ENCODE results near the gene MT1G. TPM values are rescaled to one million over a fixed set of nuclear protein-coding genes. Genes with fewer than 3 reads are reported as not detected.
"Not testable (repeated sequence)": the region's sequence is repeated elsewhere in the genome, so short reads cannot be mapped to it uniquely, and the experiment has no call there.

MT1G gene
- total and polyA plus RNA-seq, 9 of the 15 experiments (the other 6 are each of a cell fraction or from before 2014, with no cell fraction given), result 0.28 to 1.7 (median 0.69) TPM; not detected in 4

DNA sequence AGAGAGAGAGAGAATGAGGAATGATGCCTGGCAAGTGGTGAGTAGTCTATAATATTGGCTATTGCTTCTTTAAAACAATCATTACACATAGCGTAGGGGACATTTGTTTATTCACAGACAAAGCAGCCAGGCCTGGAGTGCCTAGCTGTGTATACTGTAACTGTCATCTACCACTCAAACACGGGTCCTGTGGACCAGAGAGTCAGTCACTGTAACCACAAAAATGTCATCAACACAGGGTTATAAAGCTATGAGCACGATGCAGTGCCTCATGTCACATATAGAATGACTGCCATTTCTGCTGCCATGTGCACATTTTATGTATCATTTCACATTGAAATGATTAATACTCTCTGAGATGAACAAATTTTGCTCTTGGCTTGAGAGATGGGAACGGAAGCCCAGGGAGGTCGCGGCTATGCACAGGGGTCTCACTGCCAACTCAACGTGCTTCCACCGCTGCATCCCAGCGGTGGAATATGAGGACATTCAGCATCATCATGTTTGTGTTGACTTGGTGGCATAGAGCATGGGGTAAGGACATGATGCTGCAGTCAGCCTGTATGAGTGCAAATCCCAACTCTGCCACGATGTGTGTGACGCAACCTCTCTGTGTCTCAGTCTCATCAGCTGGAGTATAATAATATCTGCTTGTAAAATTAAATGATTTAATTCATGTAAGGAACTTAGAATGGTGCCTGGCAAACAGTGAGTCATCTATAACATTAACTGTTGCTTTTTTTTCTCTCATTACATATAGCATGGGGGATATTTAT lies 5.1 kb upstream of the MT1G start:
- POLR2A ChIA-PET, result interaction anchor here (0.6 to 0.7 kb wide), 3 partner anchors 11 to 264 kb away, joined by 3 to 6 read pairs (median 4); no protein-coding TSS in a partner anchor
- H3K4me1 ChIP-seq (replicated peaks in 1 of 2; ENCODE audit: control insufficient read depth in 2 of 2, insufficient read depth in 2 of 2, low read length in 2 of 2), result peaks cover 0 to 11% of the 10 kb centered on the region in 2 experiments; a peak in 1 of 5 replicates
- H3K9ac ChIP-seq (ENCODE audit: insufficient read depth in 1 of 2, low read depth in 2 of 2, low read length in 2 of 2), result no peak overlapping the region
- no peaks in the 10 kb centered on the region for H3K9me1 ChIP-seq (ENCODE audit: control insufficient read depth, insufficient read depth, low read length)
- H3K36me3 ChIP-seq (ENCODE audit: control insufficient read depth, insufficient read depth, low read length), result no peaks in the 10 kb centered on the region
- peaks cover 40 to 59% of the 10 kb centered on the region in 2 experiments for H3K27me3 ChIP-seq (ENCODE audit: control insufficient read depth in 2 of 2, insufficient read depth in 2 of 2, low read length in 2 of 2)
- H3K9me3 ChIP-seq (replicated peaks; ENCODE audit: control insufficient read depth, insufficient read depth, low read depth, low read length), result no peaks in the 10 kb centered on the region
- no peak for TF ChIP-seq CEBPG (CRISPR knock-in tag; IDR thresholded peaks at IDR 0.05)
- 0 out of 4 replicates have a peak, but pooled peaks of 1 of the 2 experiments have one; percentile 10 for TF ChIP-seq CEBPG (tag; conservative IDR thresholded peaks at IDR 0.05 in 1 of 2, IDR thresholded peaks at IDR 0.05 in 1 of 2)
- no peak for TF ChIP-seq ARID1B (IDR thresholded peaks at IDR 0.05)
- FAIRE-seq (no peak), ATAC-seq (no peak), DNase-seq (ENCODE audit: extremely low read depth in 1 of 4, low spot score in 3 of 4) (no peak)
- no peak overlapping the region for H3K27ac ChIP-seq (ENCODE audit: extremely low read depth, low read depth, low read length)
- no TSS peak for BruUV-seq (replicated peaks)
- in situ Hi-C loops (cut with MboI) (no loop called here), intact Hi-C loops (cut with micrococcal nuclease) (no loop called here)
- no peaks in the 10 kb centered on the region for H3K79me2 ChIP-seq (ENCODE audit: control insufficient read depth, insufficient read depth, low read length)
- H3K4me2 ChIP-seq (ENCODE audit: insufficient read depth, low read length), result no peak overlapping the region
- no peak overlapping the region for H3K4me3 ChIP-seq
- H4K20me1 ChIP-seq (replicated peaks; ENCODE audit: control insufficient read depth, insufficient read depth, low read length), result peaks cover 9% of the 10 kb centered on the region; the same call in 1 of the 2 replicates
- WGBS (ENCODE audit: insufficient coverage, low coverage, missing lambda C conversion rate), result 19% methylated on average over 11 of the region's 11 CpGs
- CTCF ChIA-PET (ENCODE audit: low intra/inter-chr PET ratio), result interaction anchor here (1.3 to 1.9 kb wide), 3 partner anchors 29 to 159 kb away, joined by 4 to 17 read pairs (median 11); no protein-coding TSS in a partner anchor
- H2AFZ ChIP-seq (ENCODE audit: low read depth, low read length), result no peak overlapping the region

DNA sequence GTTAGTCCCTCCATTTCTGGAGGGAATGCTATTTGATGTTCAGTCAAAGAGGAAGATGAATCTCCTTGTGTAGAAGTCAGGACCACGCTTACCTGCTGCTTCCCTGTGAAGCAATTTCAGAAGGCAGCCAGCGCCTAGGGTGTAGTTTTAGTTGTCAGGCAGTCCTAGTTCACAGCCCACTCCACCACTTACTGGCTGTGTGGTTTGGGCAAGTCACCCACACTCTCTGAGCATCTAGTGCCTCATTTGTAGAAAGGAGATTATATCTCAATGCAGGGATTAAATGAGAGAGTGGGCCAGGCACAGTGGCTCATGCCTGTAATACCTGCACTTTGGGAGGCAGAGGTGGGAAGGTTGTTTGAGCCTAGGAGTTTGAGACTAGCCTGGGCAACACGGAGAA lies 4.3 kb upstream of the MT1G start:
- H3K4me2 ChIP-seq (ENCODE audit: insufficient read depth, low read length); H3K4me3 ChIP-seq; H3K79me2 ChIP-seq (ENCODE audit: control insufficient read depth, insufficient read depth, low read length); H3K9me3 ChIP-seq (replicated peaks; ENCODE audit: control insufficient read depth, insufficient read depth, low read depth, low read length); BruUV-seq (replicated peaks); intact Hi-C loops (cut with micrococcal nuclease); H3K27ac ChIP-seq (ENCODE audit: extremely low read depth, low read depth, low read length); H3K36me3 ChIP-seq (ENCODE audit: control insufficient read depth, insufficient read depth, low read length); H2AFZ ChIP-seq (ENCODE audit: low read depth, low read length); H3K9ac ChIP-seq (ENCODE audit: insufficient read depth in 1 of 2, low read depth in 2 of 2, low read length in 2 of 2); DNase-seq (ENCODE audit: extremely low read depth in 1 of 4, low spot score in 3 of 4); in situ Hi-C loops (cut with MboI); H3K9me1 ChIP-seq (ENCODE audit: control insufficient read depth, insufficient read depth, low read length); ATAC-seq; H4K20me1 ChIP-seq (replicated peaks; ENCODE audit: control insufficient read depth, insufficient read depth, low read length); FAIRE-seq; CTCF ChIA-PET (ENCODE audit: low intra/inter-chr PET ratio): not testable (repeated sequence)
- peaks cover 0 to 11% of the 10 kb centered on the region in 2 experiments; a peak in 1 of 5 replicates for H3K4me1 ChIP-seq (replicated peaks in 1 of 2; ENCODE audit: control insufficient read depth in 2 of 2, insufficient read depth in 2 of 2, low read length in 2 of 2)
- 0% methylated on average over 3 of the region's 3 CpGs for WGBS (ENCODE audit: insufficient coverage, low coverage, missing lambda C conversion rate)
- POLR2A ChIA-PET, result interaction anchor here (0.7 kb wide), 1 partner anchor 84 kb away, joined by 3 read pairs; no protein-coding TSS in a partner anchor
- H3K27me3 ChIP-seq (ENCODE audit: control insufficient read depth in 2 of 2, insufficient read depth in 2 of 2, low read length in 2 of 2), result peaks cover 46 to 63% of the 10 kb centered on the region in 2 experiments

DNA sequence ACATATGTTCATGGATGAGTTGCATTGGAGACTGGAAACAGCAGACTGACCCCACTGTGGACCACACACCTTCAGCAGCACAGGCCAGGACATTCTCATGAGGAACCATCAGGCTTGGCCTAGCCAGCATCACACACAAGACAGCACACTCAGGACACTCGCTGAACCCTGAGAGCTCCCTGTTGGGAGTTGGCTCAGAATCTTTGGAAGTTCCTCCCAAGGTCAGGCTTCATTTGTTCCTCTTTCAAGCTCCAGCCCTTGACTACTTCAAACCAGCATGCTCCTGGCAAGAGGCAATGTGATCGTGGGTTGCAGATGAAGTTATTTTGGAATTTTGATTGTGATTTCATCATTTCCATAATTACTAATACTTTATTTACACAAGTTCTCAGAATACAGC lies 3.8 kb upstream of the MT1G start:
- peaks cover 46 to 63% of the 10 kb centered on the region in 2 experiments for H3K27me3 ChIP-seq (ENCODE audit: control insufficient read depth in 2 of 2, insufficient read depth in 2 of 2, low read length in 2 of 2)

More for the DNA sequence above, 3.8 kb upstream of the MT1G start:
- H4K20me1 ChIP-seq (replicated peaks; ENCODE audit: control insufficient read depth, insufficient read depth, low read length); H3K9ac ChIP-seq (ENCODE audit: insufficient read depth in 1 of 2, low read depth in 2 of 2, low read length in 2 of 2); intact Hi-C loops (cut with micrococcal nuclease); H3K4me2 ChIP-seq (ENCODE audit: insufficient read depth, low read length); FAIRE-seq; H3K36me3 ChIP-seq (ENCODE audit: control insufficient read depth, insufficient read depth, low read length); H3K4me3 ChIP-seq; H3K79me2 ChIP-seq (ENCODE audit: control insufficient read depth, insufficient read depth, low read length); ATAC-seq; H3K9me3 ChIP-seq (replicated peaks; ENCODE audit: control insufficient read depth, insufficient read depth, low read depth, low read length); H2AFZ ChIP-seq (ENCODE audit: low read depth, low read length); H3K9me1 ChIP-seq (ENCODE audit: control insufficient read depth, insufficient read depth, low read length); BruUV-seq (replicated peaks); CTCF ChIA-PET (ENCODE audit: low intra/inter-chr PET ratio); in situ Hi-C loops (cut with MboI); DNase-seq (ENCODE audit: extremely low read depth in 1 of 4, low spot score in 3 of 4); H3K27ac ChIP-seq (ENCODE audit: extremely low read depth, low read depth, low read length): not testable (repeated sequence)
- peaks cover 0 to 11% of the 10 kb centered on the region in 2 experiments; a peak in 1 of 5 replicates for H3K4me1 ChIP-seq (replicated peaks in 1 of 2; ENCODE audit: control insufficient read depth in 2 of 2, insufficient read depth in 2 of 2, low read length in 2 of 2)
- POLR2A ChIA-PET, result interaction anchor here (0.7 kb wide), 1 partner anchor 13 kb away, joined by 4 read pairs; no protein-coding TSS in a partner anchor
- WGBS (ENCODE audit: insufficient coverage, low coverage, missing lambda C conversion rate), result 0% methylated on average over 2 of the region's 2 CpGs

Data from K562 (cell line).